Tibial nerve (tissue), 4 donors: ENCODE results near the gene OR2K2. TPM values are rescaled to one million over a fixed set of nuclear protein-coding genes. Genes with fewer than 3 reads are reported as not detected.
A peak's percentile ranks its signal among the peaks of the same experiment; 100 is the strongest.

Experiments used
- DNase-seq, 2 donors: peaks; one replicate each; pipeline ENCODE4 v3.0.0-alpha.2; 2019; ENCODE audit warnings: low spot score in 2 of 2
- H3K27ac ChIP-seq, 4 donors: fragments of 200-600 bp; sonication (generic) in 3 of 4; one replicate each; pipeline ENCODE4 v1.5.1; 2017 to 2019; ENCODE audit warnings: mild to moderate bottlenecking in 1 of 4
- H3K27me3 ChIP-seq, 2 donors: fragments of 200-600 bp; sonication (generic) in 1 of 2; one replicate each; pipeline versions ENCODE4 v1.5.1 to v1.6.0; 2017 to 2019
- H3K36me3 ChIP-seq, 3 donors: fragments of 200-600 bp; sonication (generic); one replicate each; pipeline ENCODE4 v1.5.1; 2018 to 2019
- H3K4me1 ChIP-seq, 4 donors: fragments of 200-600 bp; sonication (generic) in 3 of 4; one replicate each; pipeline ENCODE4 v1.5.1; 2017 to 2019
- H3K4me3 ChIP-seq, 4 donors: fragments of 200-600 bp; sonication (generic) in 3 of 4; one replicate each; pipeline ENCODE4 v1.5.1; 2017 to 2019; ENCODE audit warnings: mild to moderate bottlenecking in 1 of 4, moderate library complexity in 1 of 4
- H3K9me3 ChIP-seq, 4 donors: fragments of 200-600 bp; sonication (generic) in 3 of 4; one replicate each; pipeline ENCODE4 v1.5.1; 2017 to 2019
- EP300 ChIP-seq, 2 donors: sonication (generic); formaldehyde crosslinking; IDR thresholded peaks; one replicate each; pipeline ENCODE4 v1.6.1; 2017; ENCODE audit warnings: antibody characterized with exemption in 2 of 2, mild to moderate bottlenecking in 1 of 2
- POLR2A ChIP-seq, 2 donors: fragments of 450-650 bp; IDR thresholded peaks; one replicate each; pipeline ENCODE4 v1.6.1; 2017; ENCODE audit warnings: antibody characterized with exemption in 2 of 2, mild to moderate bottlenecking in 2 of 2, moderate library complexity in 2 of 2
- WGBS, 2 donors: methylation state at CpG; one replicate each; pipeline ENCODE4 v1.1.5; 2018; 5-methylcytosine and 5-hydroxymethylcytosine counted together
- total RNA-seq, 4 donors: library from RNA; depleted of rRNA; stranded (reverse); fragments of >200 nt; gene quantifications; one replicate each; pipeline ENCODE4 v1.1.0, GENCODE V29; 2016
- TF ChIP-seq, protein P1 (sequence below), 5 experiments: fragments of 200-600 bp in 3 of 5; fragments of 450-650 bp in 2 of 5; sonication (generic) in 3 of 5; IDR thresholded peaks; one replicate each; pipeline ENCODE4 v1.5.1; 2016 to 2019; ENCODE audit warnings: antibody characterized with exemption in 5 of 5, mild to moderate bottlenecking in 3 of 5, moderate library complexity in 2 of 5

Gene OR2K2
- total RNA-seq, 4 donors from 2014 or later: 4.7 TPM; not detected in 3

DNA sequence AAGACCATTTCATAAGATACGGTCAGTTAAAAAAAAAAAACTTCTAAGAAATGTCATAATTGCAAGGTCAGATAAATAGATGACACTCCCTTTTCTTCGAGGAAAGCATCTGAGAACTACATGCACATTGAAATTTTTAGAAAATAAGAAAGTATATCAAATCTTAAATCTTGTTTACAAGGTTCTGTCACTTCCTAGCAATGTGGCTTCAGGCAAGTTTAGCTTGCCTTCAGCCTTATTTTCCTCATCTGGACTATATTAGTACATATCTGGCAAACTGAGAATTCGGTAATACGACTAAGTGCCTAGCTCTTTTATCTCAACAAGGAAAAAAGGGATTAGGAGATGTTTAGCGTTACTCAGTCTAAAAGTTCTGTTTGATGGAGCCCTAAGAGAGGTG lies 32.5 kb upstream of the OR2K2 start:
- Histone ChIP-seq H3K27ac (no peak overlapping the region), H3K36me3 (peaks cover 0 to 73% (median 0%) of the 10 kb centered on the region in 3 donors), H3K9me3 (no peaks in the 10 kb centered on the region), H3K4me1 (no peaks in the 10 kb centered on the region), H3K27me3 (no peaks in the 10 kb centered on the region), H3K4me3 (no peak overlapping the region)
- DNase-seq: no peak
- WGBS, 2 donors: 78 to 80% methylated on average over 5 of the region's 5 CpGs
- TF ChIP-seq POLR2A (IDR thresholded peaks at IDR 0.05) (no peak), EP300 (IDR thresholded peaks at IDR 0.05) (no peak)
- TF ChIP-seq, protein P1, sequence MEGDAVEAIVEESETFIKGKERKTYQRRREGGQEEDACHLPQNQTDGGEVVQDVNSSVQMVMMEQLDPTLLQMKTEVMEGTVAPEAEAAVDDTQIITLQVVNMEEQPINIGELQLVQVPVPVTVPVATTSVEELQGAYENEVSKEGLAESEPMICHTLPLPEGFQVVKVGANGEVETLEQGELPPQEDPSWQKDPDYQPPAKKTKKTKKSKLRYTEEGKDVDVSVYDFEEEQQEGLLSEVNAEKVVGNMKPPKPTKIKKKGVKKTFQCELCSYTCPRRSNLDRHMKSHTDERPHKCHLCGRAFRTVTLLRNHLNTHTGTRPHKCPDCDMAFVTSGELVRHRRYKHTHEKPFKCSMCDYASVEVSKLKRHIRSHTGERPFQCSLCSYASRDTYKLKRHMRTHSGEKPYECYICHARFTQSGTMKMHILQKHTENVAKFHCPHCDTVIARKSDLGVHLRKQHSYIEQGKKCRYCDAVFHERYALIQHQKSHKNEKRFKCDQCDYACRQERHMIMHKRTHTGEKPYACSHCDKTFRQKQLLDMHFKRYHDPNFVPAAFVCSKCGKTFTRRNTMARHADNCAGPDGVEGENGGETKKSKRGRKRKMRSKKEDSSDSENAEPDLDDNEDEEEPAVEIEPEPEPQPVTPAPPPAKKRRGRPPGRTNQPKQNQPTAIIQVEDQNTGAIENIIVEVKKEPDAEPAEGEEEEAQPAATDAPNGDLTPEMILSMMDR (IDR thresholded peaks at IDR 0.05): no peak

- H3K4me1 ChIP-seq: no peaks in the 10 kb centered on the region
- H3K36me3 ChIP-seq: peaks cover 0 to 57% (median 0%) of the 10 kb centered on the region in 3 donors
- no peak for DNase-seq
- TF ChIP-seq, protein P1 (IDR thresholded peaks at IDR 0.05): no peak
- TF ChIP-seq EP300 (IDR thresholded peaks at IDR 0.05): no peak
- no peak for TF ChIP-seq POLR2A (IDR thresholded peaks at IDR 0.05)
- H3K27ac ChIP-seq: no peak overlapping the region
- H3K27me3 ChIP-seq: no peaks in the 10 kb centered on the region
- no peaks in the 10 kb centered on the region for H3K9me3 ChIP-seq
- 85 to 94% methylated on average over 2 of the region's 2 CpGs for WGBS, 2 donors
- no peak overlapping the region for H3K4me3 ChIP-seq
Observed at GRCh38 chr9:111360881-111361280, 30.9 kb upstream of the OR2K2 start.

DNA sequence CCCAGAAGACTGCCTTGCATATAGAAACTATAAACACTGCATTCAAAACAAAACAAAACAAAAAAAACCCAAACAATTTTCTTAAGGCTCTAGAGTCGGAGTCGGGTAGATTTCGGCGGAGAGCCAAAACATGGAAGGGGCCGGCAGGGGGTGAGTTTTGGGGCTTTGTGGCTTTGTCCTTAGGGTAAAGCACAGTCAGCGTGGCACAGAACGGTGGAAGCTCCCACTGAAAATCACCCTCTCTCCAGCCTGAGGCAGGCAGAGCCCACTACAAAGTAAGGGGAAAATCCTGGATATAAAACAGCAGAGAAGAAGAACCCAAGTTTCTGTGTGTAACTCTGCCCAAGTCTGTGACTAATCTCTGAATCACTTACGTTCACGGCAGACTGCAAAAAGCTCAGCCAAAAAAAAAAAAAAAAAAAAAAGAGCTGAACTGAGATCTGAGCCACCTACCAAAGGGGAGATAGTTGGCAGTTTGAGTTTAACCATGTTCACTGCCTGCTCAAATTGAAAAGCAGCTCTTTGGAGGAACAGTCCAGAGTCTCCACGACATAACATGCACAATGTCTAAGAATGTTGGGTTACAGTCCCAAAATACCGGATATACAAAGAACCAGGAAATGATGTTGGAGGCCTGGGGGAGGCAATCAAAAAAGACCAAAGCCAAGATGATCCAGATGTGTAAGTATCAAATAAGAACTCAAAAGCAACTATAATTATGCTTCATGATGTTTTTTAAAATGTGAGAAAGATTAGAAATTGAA lies 26.6 kb upstream of the OR2K2 start:
- Histone ChIP-seq H3K9me3 (peaks cover 0 to 13% (median 0%) of the 10 kb centered on the region in 4 donors), H3K4me3 (peak overlapping the region in 1 of 4 donors; percentile 7), H3K27me3 (no peaks in the 10 kb centered on the region), H3K4me1 (no peaks in the 10 kb centered on the region), H3K27ac (peak overlapping the region in 1 of 4 donors; percentile 37), H3K36me3 (peaks cover 0 to 19% (median 0%) of the 10 kb centered on the region in 3 donors)
- TF ChIP-seq, protein P1 (IDR thresholded peaks at IDR 0.05): no peak
- no peak for TF ChIP-seq EP300 (IDR thresholded peaks at IDR 0.05)
- TF ChIP-seq POLR2A (IDR thresholded peaks at IDR 0.05): no peak
- no peak for DNase-seq
- WGBS, 2 donors: 56% methylated on average over 11 of the region's 11 CpGs

- Histone ChIP-seq H3K4me3 (no peak overlapping the region), H3K27ac (no peak overlapping the region), H3K4me1 (no peaks in the 10 kb centered on the region), H3K36me3 (no peaks in the 10 kb centered on the region), H3K9me3 (peaks cover 0 to 13% (median 0%) of the 10 kb centered on the region in 4 donors), H3K27me3 (no peaks in the 10 kb centered on the region)
- DNase-seq: no peak
- TF ChIP-seq POLR2A (IDR thresholded peaks at IDR 0.05): no peak
- WGBS, 2 donors: 89 to 96% methylated on average over 2 of the region's 2 CpGs
Observed at GRCh38 chr9:111352545-111352944, 22.5 kb upstream of the OR2K2 start.

GRCh38 chr9:111350556-111350955 lies 20.5 kb upstream of the OR2K2 start:
- no peaks in the 10 kb centered on the region for H3K4me1 ChIP-seq
- no peaks in the 10 kb centered on the region for H3K36me3 ChIP-seq
- H3K4me3 ChIP-seq: no peak overlapping the region
- DNase-seq: no peak
- H3K27me3 ChIP-seq: no peaks in the 10 kb centered on the region
- no peak overlapping the region for H3K27ac ChIP-seq
- H3K9me3 ChIP-seq: peaks cover 0 to 13% (median 0%) of the 10 kb centered on the region in 4 donors
- TF ChIP-seq, protein P1 (IDR thresholded peaks at IDR 0.05): no peak
- no peak for TF ChIP-seq POLR2A (IDR thresholded peaks at IDR 0.05)
